ENCODE data around the gene TRPM3.

TRPM3 gene

DNA sequence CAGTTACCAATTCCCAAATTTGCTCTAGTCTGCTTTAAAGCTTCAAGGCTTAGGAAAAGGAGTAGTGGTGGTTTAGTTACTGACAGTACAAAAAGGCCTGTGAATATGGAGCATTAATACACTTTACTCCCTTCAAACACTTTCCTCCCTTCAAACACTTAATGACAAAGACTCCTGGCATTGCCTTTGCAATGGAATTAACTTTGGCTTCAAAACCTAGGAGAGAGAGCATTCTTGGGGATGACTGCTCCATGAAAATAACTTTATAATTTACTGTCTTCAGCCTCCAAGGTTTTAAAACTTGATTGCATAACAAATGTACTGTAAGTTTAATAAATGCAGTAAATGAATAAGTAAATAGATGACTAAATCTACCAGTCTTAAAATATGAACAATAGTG is 185.6 kb downstream of the TRPM3 start:
- no peak overlapping the region for H3K9ac ChIP-seq
- H4K20me1 ChIP-seq (ENCODE audit: insufficient read depth), result no peaks in the 10 kb centered on the region
- H3K27ac ChIP-seq, result no peak overlapping the region
- H3K4me3 ChIP-seq (IDR thresholded peaks at IDR 0.05; ENCODE audit: insufficient read depth, low read depth, low read length), result no peak overlapping the region
- no peak overlapping the region for H3K4me2 ChIP-seq
- H3K36me3 ChIP-seq (ENCODE audit: insufficient read depth), result no peaks in the 10 kb centered on the region
- no peaks in the 10 kb centered on the region for H3K27me3 ChIP-seq (ENCODE audit: insufficient read depth, low read depth)
- TF ChIP-seq, protein P1, sequence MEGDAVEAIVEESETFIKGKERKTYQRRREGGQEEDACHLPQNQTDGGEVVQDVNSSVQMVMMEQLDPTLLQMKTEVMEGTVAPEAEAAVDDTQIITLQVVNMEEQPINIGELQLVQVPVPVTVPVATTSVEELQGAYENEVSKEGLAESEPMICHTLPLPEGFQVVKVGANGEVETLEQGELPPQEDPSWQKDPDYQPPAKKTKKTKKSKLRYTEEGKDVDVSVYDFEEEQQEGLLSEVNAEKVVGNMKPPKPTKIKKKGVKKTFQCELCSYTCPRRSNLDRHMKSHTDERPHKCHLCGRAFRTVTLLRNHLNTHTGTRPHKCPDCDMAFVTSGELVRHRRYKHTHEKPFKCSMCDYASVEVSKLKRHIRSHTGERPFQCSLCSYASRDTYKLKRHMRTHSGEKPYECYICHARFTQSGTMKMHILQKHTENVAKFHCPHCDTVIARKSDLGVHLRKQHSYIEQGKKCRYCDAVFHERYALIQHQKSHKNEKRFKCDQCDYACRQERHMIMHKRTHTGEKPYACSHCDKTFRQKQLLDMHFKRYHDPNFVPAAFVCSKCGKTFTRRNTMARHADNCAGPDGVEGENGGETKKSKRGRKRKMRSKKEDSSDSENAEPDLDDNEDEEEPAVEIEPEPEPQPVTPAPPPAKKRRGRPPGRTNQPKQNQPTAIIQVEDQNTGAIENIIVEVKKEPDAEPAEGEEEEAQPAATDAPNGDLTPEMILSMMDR (conservative IDR thresholded peaks at IDR 0.05; ENCODE audit: low read depth, low read length), result no peak
- no peak overlapping the region for H2AFZ ChIP-seq (ENCODE audit: low read depth)
- H3K4me1 ChIP-seq (ENCODE audit: low read depth, poor library complexity, severe bottlenecking), result no peaks in the 10 kb centered on the region
- H3K79me2 ChIP-seq (ENCODE audit: insufficient read depth, low read depth), result no peaks in the 10 kb centered on the region

- H3K27me3 ChIP-seq (ENCODE audit: insufficient read depth, low read depth), result no peaks in the 10 kb centered on the region
- no peaks in the 10 kb centered on the region for H3K79me2 ChIP-seq (ENCODE audit: insufficient read depth, low read depth)
- no peak overlapping the region for H3K9ac ChIP-seq
- H4K20me1 ChIP-seq (ENCODE audit: insufficient read depth), result no peaks in the 10 kb centered on the region
- no peak overlapping the region for H3K4me2 ChIP-seq
- H3K27ac ChIP-seq, result no peak overlapping the region
- H2AFZ ChIP-seq (ENCODE audit: low read depth), result no peak overlapping the region
- no peaks in the 10 kb centered on the region for H3K36me3 ChIP-seq (ENCODE audit: insufficient read depth)
- TF ChIP-seq, protein P1 (conservative IDR thresholded peaks at IDR 0.05; ENCODE audit: low read depth, low read length), result no peak
- no peaks in the 10 kb centered on the region for H3K4me1 ChIP-seq (ENCODE audit: low read depth, poor library complexity, severe bottlenecking)
- no peak overlapping the region for H3K4me3 ChIP-seq (IDR thresholded peaks at IDR 0.05; ENCODE audit: insufficient read depth, low read depth, low read length)
Observed at GRCh38 chr9:70934642-70935041, 186.8 kb downstream of the TRPM3 start.

DNA sequence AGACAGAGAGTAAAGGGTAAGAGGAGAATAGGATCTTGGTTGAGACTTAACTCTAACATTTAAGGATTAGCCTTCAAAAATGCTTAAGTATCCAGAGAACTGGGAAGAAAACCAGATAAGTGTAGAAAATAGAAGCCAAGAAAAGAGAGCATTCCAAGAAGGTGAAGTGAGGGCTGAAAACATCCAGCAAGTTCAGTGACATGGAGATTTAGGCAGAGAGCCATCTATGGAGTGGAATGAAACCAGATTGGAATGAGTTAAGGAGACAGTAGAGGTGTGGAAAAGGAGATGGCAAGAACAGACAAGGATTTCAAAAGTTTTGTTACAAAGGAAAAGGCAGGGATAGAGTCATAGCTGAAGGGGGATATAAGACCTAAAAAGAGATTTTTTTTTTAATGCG is 188.1 kb downstream of the TRPM3 start:
- TF ChIP-seq, protein P1 (conservative IDR thresholded peaks at IDR 0.05; ENCODE audit: low read depth, low read length), result no peak
- no peak overlapping the region for H3K4me3 ChIP-seq (IDR thresholded peaks at IDR 0.05; ENCODE audit: insufficient read depth, low read depth, low read length)

GRCh38 chr9:70932097-70932496 is 189.3 kb downstream of the TRPM3 start:
- Histone ChIP-seq H2AFZ (ENCODE audit: low read depth) (no peak overlapping the region), H3K4me2 (no peak overlapping the region), H3K27ac (no peak overlapping the region), H3K9ac (no peak overlapping the region), H3K4me1 (ENCODE audit: low read depth, poor library complexity, severe bottlenecking) (no peaks in the 10 kb centered on the region), H3K4me3 (IDR thresholded peaks at IDR 0.05; ENCODE audit: insufficient read depth, low read depth, low read length) (no peak overlapping the region), H4K20me1 (ENCODE audit: insufficient read depth) (no peaks in the 10 kb centered on the region), H3K27me3 (ENCODE audit: insufficient read depth, low read depth) (no peaks in the 10 kb centered on the region), H3K36me3 (ENCODE audit: insufficient read depth) (no peaks in the 10 kb centered on the region), H3K79me2 (ENCODE audit: insufficient read depth, low read depth) (no peaks in the 10 kb centered on the region)
- TF ChIP-seq, protein P1 (conservative IDR thresholded peaks at IDR 0.05; ENCODE audit: low read depth, low read length), result no peak

More for the DNA sequence above, 188.1 kb downstream of the TRPM3 start:
- Histone ChIP-seq H3K79me2 (ENCODE audit: insufficient read depth, low read depth) (no peaks in the 10 kb centered on the region), H4K20me1 (ENCODE audit: insufficient read depth) (no peaks in the 10 kb centered on the region), H3K27me3 (ENCODE audit: insufficient read depth, low read depth) (no peaks in the 10 kb centered on the region), H3K4me2 (no peak overlapping the region), H3K36me3 (ENCODE audit: insufficient read depth) (no peaks in the 10 kb centered on the region), H3K4me1 (ENCODE audit: low read depth, poor library complexity, severe bottlenecking) (no peaks in the 10 kb centered on the region), H2AFZ (ENCODE audit: low read depth) (no peak overlapping the region), H3K27ac (no peak overlapping the region), H3K9ac (no peak overlapping the region)

Measured in KMS-11 (cell line).